Uterus (tissue), 4 donors: ENCODE data around the gene ASCC1. TPM values are rescaled to one million over a fixed set of nuclear protein-coding genes. Genes with fewer than 3 reads are reported as not detected.

Experiments used
- DNase-seq, 2 donors: peaks; one replicate each; pipeline ENCODE4 v3.0.0-alpha.2; 2019 to 2020
- H3K27ac ChIP-seq, 2 donors: fragments of 200-600 bp; sonication (generic); 1 replicate in 1 of 2; 2 replicates in 1 of 2; pipeline ENCODE4 v1.5.1; 2016 to 2018
- H3K27me3 ChIP-seq, 2 donors: fragments of 200-600 bp; sonication (generic); one replicate each; pipeline ENCODE4 v1.5.1; 2018 to 2019; ENCODE audit warnings: control low read depth in 1 of 2
- H3K36me3 ChIP-seq, 2 donors: fragments of 200-600 bp; sonication (generic); one replicate each; pipeline ENCODE4 v1.5.1; 2019; ENCODE audit warnings: control low read depth in 1 of 2
- H3K4me1 ChIP-seq, 2 donors: fragments of 200-600 bp; sonication (generic); one replicate each; pipeline ENCODE4 v1.5.1; 2018 to 2019; ENCODE audit warnings: control low read depth in 1 of 2
- H3K4me3 ChIP-seq, 2 donors: fragments of 200-600 bp; sonication (generic); 1 replicate in 1 of 2; 2 replicates in 1 of 2; pipeline ENCODE4 v1.5.1; 2018 to 2019; ENCODE audit warnings: mild to moderate bottlenecking in 1 of 2
- H3K9me3 ChIP-seq, 2 donors: fragments of 200-600 bp; sonication (generic); one replicate each; pipeline ENCODE4 v1.5.1; 2019; ENCODE audit warnings: control low read depth in 1 of 2
- CTCF ChIP-seq, 4 experiments: fragments of 200-600 bp in 2 of 4; fragments of 450-650 bp in 2 of 4; sonication (generic) in 2 of 4; IDR thresholded peaks; one replicate each; pipeline ENCODE4 v1.5.1; 2016 to 2019; ENCODE audit warnings: antibody characterized with exemption in 4 of 4, mild to moderate bottlenecking in 2 of 4, moderate library complexity in 1 of 4
- POLR2A ChIP-seq, 2 donors: fragments of 450-650 bp; IDR thresholded peaks; one replicate each; pipeline ENCODE4 v1.6.1; 2016; ENCODE audit warnings: antibody characterized with exemption in 2 of 2, mild to moderate bottlenecking in 1 of 2, moderate library complexity in 1 of 2
- intact Hi-C: fragments of 100-400 bp; cut with DNase I; formaldehyde crosslinking; loops from one replicate; pipeline ENCODE4 v1.15.1; 2023; ENCODE audit warnings: low total_unique reads
- total RNA-seq, 4 donors: library from RNA; depleted of rRNA in 3 of 4; stranded (reverse); fragments of >200 nt in 3 of 4; gene quantifications; one replicate each; pipeline versions ENCODE4 v1.1.0 to v1.2.4, GENCODE V29; 2014 to 2023
- donor health status: DM: yes; HTN: yes; CAD: no.

Gene ASCC1
- total RNA-seq, 4 donors from 2014 or later: 17.9 to 156 (median 38.4) TPM

- H3K27ac ChIP-seq: peak within 1 kb of the TSS in 1 of 2 donors; percentile 52
- H3K27me3 ChIP-seq: peaks cover 0 to 8% of the 10 kb centered on the region in 2 donors
- no peak for DNase-seq
- TF ChIP-seq POLR2A (IDR thresholded peaks at IDR 0.05) (no peak), CTCF (IDR thresholded peaks at IDR 0.05) (no peak)
- peak within 1 kb of the TSS; percentile 11 to 20 for H3K4me3 ChIP-seq
- peaks cover 0 to 15% of the 10 kb centered on the region in 2 donors for H3K4me1 ChIP-seq
- H3K9me3 ChIP-seq: no peaks in the 10 kb centered on the region
- intact Hi-C loops: no loop called here
- no peaks in the 10 kb centered on the region for H3K36me3 ChIP-seq
These were observed 127.8 kb downstream of the ASCC1 start, which contains the start of gene SPOCK2 for GRCh38 chr10:72087969-72088888. Gene SPOCK2, minus strand, starts transcription at chr10:72088551. Its CDS starts 223 bp downstream, at chr10:72088328.

GRCh38 chr10:72087392-72087968, 128.6 kb downstream of the ASCC1 start:
- TF ChIP-seq POLR2A (IDR thresholded peaks at IDR 0.05): no peak
- no peak for TF ChIP-seq CTCF (IDR thresholded peaks at IDR 0.05)
- H3K27ac ChIP-seq: peak overlapping the region in 1 of 2 donors; percentile 52
- no peaks in the 10 kb centered on the region for H3K36me3 ChIP-seq
- peaks cover 0 to 15% of the 10 kb centered on the region in 2 donors for H3K4me1 ChIP-seq
- DNase-seq: no peak
- peaks cover 0 to 8% of the 10 kb centered on the region in 2 donors for H3K27me3 ChIP-seq
- no peaks in the 10 kb centered on the region for H3K9me3 ChIP-seq
- H3K4me3 ChIP-seq: peak overlapping the region; percentile 11 to 20
- intact Hi-C loops: no loop called here

GRCh38 chr10:72086466-72087391, 129.3 kb downstream of the ASCC1 start:
- Histone ChIP-seq H3K4me3 (peak overlapping the region in 1 of 2 donors; percentile 11), H3K27ac (peak overlapping the region; percentile 28 to 52), H3K27me3 (peaks cover 0 to 8% of the 10 kb centered on the region in 2 donors), H3K36me3 (no peaks in the 10 kb centered on the region), H3K9me3 (no peaks in the 10 kb centered on the region), H3K4me1 (peaks cover 0 to 15% of the 10 kb centered on the region in 2 donors)
- intact Hi-C loops: no loop called here
- TF ChIP-seq CTCF (IDR thresholded peaks at IDR 0.05) (no peak), POLR2A (IDR thresholded peaks at IDR 0.05) (no peak)
- DNase-seq: peak in 1 of 2 donors; percentile 37

- peaks cover 0 to 15% of the 10 kb centered on the region in 2 donors for H3K4me1 ChIP-seq
- no peak overlapping the region for H3K4me3 ChIP-seq
- no peaks in the 10 kb centered on the region for H3K9me3 ChIP-seq
- intact Hi-C loops: no loop called here
- no peak for TF ChIP-seq CTCF (IDR thresholded peaks at IDR 0.05)
- no peak for TF ChIP-seq POLR2A (IDR thresholded peaks at IDR 0.05)
- peaks cover 0 to 8% of the 10 kb centered on the region in 2 donors for H3K27me3 ChIP-seq
- no peak for DNase-seq
- peak overlapping the region; percentile 28 to 52 for H3K27ac ChIP-seq
- H3K36me3 ChIP-seq: no peaks in the 10 kb centered on the region
These were observed 130.1 kb downstream of the ASCC1 start for GRCh38 chr10:72085864-72086465.
